Duodenal mucosa (tissue), 2 donors: ENCODE measurements around the gene SLC39A10.
"Not testable (repeated sequence)": the region's sequence is repeated elsewhere in the genome, so short reads cannot be mapped to it uniquely, and the experiment has no call there.

Experiments
- H3K27ac ChIP-seq: one replicate; pipeline ENCODE4 v1.7.0; 2013; ENCODE audit warnings: low read depth, low read length
- H3K27me3 ChIP-seq, 2 donors: one replicate each; pipeline ENCODE4 v1.7.0; 2013; ENCODE audit warnings: low read length in 2 of 2, control low read depth in 1 of 2; ENCODE audit not compliant: insufficient read depth in 2 of 2, control insufficient read depth in 1 of 2
- H3K36me3 ChIP-seq, 2 donors: one replicate each; pipeline ENCODE4 v1.7.0; 2013; ENCODE audit warnings: low read length in 2 of 2, control low read depth in 1 of 2; ENCODE audit not compliant: insufficient read depth in 2 of 2, control insufficient read depth in 1 of 2
- H3K4me1 ChIP-seq, 2 donors: one replicate each; pipeline ENCODE4 v1.7.0; 2013; ENCODE audit warnings: low read length in 2 of 2, control low read depth in 1 of 2; ENCODE audit not compliant: insufficient read depth in 2 of 2, control insufficient read depth in 1 of 2
- H3K4me3 ChIP-seq, 2 donors: one replicate each; pipeline ENCODE4 v1.7.0; 2013; ENCODE audit warnings: low read length in 2 of 2, low read depth in 1 of 2
- H3K9ac ChIP-seq, 2 donors: one replicate each; pipeline ENCODE4 v1.7.0; 2013; ENCODE audit warnings: low read length in 2 of 2, low read depth in 1 of 2
- H3K9me3 ChIP-seq, 2 donors: one replicate each; pipeline ENCODE4 v1.7.0; 2013; ENCODE audit warnings: low read length in 2 of 2, control low read depth in 1 of 2; ENCODE audit not compliant: control insufficient read depth in 1 of 2

The SLC39A10 gene

DNA sequence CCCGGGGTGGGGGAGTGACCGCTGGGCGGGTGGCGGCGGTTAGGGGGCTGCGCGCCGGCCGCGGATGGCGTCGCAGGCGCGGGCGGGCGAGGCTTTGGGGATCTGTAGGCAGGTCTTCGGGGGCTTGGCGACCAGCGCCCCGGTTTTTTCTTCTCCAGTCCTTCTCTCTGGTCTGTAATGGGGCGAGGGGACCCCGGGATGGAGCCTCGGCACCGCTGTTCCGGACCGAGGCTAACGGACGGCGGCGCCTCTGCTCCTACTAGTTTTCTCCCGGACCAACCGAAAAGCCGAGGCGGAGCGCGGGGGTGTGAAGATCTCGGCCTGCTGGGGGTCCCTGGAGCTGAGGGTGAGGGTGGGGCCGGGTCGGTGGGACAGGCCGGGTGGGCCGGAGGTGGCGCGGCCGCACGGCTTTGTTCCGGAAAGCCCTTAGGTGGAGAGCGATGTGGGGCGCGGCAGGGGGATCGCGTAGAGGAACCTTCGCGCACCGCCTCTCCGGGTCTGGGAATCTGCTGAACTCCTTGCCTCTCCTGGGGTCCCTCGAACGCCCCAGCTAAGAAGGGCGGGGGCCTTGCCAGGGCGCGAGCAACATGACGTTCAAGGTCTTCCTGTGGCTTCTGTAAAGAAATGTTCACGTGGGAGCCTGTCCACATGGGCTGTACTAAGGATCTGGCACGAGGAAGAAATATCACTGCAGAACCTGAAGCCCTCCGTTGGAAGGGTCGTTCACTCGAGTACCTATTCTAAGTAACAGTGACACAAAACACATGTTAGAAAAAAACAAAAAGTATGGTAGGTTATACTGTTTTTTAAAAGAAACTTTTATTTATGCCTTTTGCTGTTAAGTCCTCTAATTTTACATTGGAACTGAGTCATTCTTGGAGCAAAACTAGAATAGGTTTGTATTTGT lies 861 bp downstream of the SLC39A10 start:
- H3K4me3 ChIP-seq, result peak overlapping the region; percentile 83 to 85
- H3K9ac ChIP-seq, result peak overlapping the region; percentile 82 to 91
- H3K9me3 ChIP-seq, result no peaks in the 10 kb centered on the region
- H3K36me3 ChIP-seq, result no peaks in the 10 kb centered on the region
- H3K4me1 ChIP-seq, result peaks cover 31 to 42% of the 10 kb centered on the region in 2 donors
- H3K27me3 ChIP-seq, result no peaks in the 10 kb centered on the region
- H3K27ac ChIP-seq, result peak overlapping the region; percentile 92

DNA sequence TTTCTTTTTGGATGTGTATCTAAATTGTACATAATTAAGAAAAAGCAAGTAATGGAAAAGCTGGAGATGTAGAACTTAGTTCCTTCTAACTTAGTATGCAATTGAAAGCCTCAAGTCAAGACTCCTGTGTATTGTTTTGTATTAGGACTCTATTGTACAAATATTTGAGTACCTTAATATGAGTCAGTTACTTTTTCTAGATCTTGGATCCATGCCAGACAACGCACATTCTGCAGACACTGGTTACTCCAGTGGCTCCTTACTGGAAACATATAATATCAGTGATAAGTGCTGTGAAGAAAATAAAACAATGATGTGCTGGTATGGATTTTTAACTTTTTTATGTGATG lies 1.5 kb downstream of the SLC39A10 start:
- Histone ChIP-seq H3K9ac (peak overlapping the region; percentile 82 to 91), H3K27me3 (no peaks in the 10 kb centered on the region), H3K4me3 (peak overlapping the region; percentile 83 to 85), H3K27ac (peak overlapping the region; percentile 14), H3K36me3 (no peaks in the 10 kb centered on the region), H3K9me3 (no peaks in the 10 kb centered on the region), H3K4me1 (peaks cover 31 to 42% of the 10 kb centered on the region in 2 donors)

DNA sequence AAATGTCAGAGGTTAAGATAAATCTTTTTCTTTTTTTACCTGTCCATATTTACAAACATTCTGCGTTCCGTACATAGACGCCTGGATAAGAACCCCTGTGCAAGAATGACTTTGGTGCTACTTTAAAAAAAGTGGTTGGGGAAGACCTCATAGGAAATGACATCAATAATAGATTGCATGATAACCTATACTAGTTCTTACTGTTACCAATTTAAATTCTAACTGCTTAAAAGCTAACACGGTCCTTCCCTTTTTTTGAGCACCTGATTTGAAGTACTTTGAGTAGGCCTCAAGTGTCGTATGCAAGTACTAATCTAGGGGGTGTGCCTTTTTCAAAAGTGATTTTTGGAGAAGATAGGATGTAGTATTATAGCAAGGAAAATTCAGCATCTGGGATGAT lies 2.1 kb downstream of the SLC39A10 start:
- H3K4me1 ChIP-seq, result peaks cover 31 to 42% of the 10 kb centered on the region in 2 donors
- H3K9me3 ChIP-seq, result no peaks in the 10 kb centered on the region
- H3K4me3 ChIP-seq, result peak overlapping the region; percentile 83 to 85
- H3K27ac ChIP-seq, result no peak overlapping the region
- peak overlapping the region in 1 of 2 donors; percentile 82 for H3K9ac ChIP-seq
- H3K27me3 ChIP-seq, result no peaks in the 10 kb centered on the region
- H3K36me3 ChIP-seq, result no peaks in the 10 kb centered on the region

DNA sequence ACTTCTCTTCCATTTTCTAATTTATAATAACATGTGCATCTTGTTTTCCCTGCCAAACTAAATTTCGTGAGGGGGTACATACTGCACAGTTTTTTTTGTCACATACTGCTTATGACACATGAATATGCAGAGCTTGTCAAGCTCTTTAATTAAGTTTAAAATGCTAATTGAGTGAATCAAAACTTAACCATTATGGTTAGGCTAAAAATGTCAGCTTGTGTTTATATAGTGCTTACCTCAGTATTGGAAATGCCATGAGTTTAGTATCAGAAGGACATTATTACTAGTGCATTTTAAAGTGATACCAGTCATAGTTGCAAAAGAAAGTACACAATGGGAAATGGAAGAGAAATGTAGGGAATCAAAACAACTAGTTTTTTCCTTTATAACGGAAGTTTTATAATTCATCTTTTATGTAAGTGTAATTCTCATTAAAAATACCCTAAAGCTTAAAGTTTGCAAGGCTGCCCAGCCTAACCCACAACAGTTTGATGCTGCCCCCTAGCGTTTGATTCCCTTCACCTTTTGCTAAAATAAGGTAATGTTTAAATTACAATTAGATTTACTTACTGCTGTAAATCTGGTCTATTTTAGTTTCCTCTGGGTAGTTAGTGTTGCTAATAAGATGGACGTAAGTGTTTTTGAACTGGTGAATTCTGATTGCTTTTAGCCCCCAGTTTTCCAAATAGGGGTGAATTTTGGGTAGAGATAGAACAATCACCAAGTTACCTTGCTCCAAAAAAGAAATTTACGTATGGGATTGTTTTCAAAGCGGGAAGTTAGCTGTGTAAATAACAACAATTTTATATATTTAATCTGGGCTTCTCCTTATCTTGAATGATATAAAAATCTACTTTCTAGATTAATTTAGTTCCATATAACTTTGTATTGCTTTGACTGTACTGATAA lies 3.2 kb downstream of the SLC39A10 start:
- H3K9me3 ChIP-seq, result no peaks in the 10 kb centered on the region
- peak overlapping the region in 1 of 2 donors; percentile 83 for H3K4me3 ChIP-seq
- no peaks in the 10 kb centered on the region for H3K27me3 ChIP-seq
- peaks cover 27 to 36% of the 10 kb centered on the region in 2 donors for H3K4me1 ChIP-seq
- H3K36me3 ChIP-seq, result no peaks in the 10 kb centered on the region
- no peak overlapping the region for H3K27ac ChIP-seq
- peak overlapping the region in 1 of 2 donors; percentile 82 for H3K9ac ChIP-seq

DNA sequence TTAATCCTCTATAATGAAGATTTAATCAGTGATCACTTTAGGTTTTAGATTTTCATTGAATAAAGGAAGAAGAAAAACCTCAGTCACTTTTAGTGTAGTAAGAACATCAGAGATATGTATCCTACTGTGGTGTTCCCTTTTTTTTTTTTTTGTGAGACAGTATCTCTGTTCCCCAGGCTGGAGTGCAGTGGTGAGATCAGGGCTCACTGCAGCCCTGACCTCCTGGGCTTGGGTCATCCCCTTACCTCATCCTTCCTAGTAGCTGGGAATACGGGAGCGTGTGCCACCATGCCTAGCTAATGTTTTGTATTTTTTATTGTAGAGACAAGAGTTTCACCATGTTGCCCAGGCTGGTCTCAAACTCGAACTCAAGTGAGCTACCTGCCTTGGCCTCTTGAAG lies 5.1 kb downstream of the SLC39A10 start:
- Histone ChIP-seq H3K4me1 (peaks cover 14 to 23% of the 10 kb centered on the region in 2 donors), H3K27ac (no peak overlapping the region), H3K36me3 (no peaks in the 10 kb centered on the region), H3K4me3 (no peak overlapping the region), H3K9ac (no peak overlapping the region), H3K27me3 (no peaks in the 10 kb centered on the region), H3K9me3 (no peaks in the 10 kb centered on the region)

DNA sequence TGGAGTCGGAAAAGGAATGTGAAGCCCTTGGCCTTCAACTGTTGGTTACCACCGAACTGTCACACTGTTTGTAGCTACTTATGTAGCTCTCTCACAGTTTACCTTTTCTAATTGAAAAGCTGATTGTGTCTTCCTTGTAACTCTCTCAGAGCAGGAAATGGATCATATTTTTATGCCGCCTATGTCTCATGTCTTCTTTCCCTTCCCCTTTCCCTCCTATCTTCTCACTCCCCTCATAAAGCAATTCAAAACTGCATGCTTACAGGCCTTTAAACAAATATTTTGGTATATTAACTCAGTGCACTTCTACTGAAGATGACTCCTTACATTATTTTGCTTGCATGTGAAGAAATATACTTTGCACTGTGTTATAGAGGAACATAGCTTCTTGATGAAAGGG lies 6.0 kb downstream of the SLC39A10 start:
- H3K4me3 ChIP-seq, result no peak overlapping the region
- no peaks in the 10 kb centered on the region for H3K36me3 ChIP-seq
- no peak overlapping the region for H3K27ac ChIP-seq
- no peaks in the 10 kb centered on the region for H3K27me3 ChIP-seq
- no peak overlapping the region for H3K9ac ChIP-seq
- peaks cover 14 to 26% of the 10 kb centered on the region in 2 donors for H3K4me1 ChIP-seq
- no peaks in the 10 kb centered on the region for H3K9me3 ChIP-seq

DNA sequence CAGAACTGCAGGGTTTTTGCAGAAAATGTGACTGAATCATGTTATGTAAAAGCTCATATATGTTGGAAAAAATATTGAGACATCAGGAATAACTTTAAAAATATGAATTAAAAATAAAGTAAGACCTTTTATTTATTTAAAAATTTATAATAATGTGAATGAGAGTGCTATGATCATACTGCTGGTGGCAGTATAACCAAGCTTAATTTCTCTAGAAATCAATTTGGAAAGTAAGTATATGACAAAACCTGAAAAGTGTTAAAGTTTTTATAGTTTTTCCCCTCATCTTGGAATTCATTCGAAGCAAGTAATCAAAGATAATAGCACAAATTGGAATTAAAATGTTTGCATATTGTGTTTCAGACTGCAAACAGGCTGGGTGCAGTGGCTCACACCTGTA lies 7.5 kb downstream of the SLC39A10 start:
- H3K9ac ChIP-seq, result no peak overlapping the region
- no peaks in the 10 kb centered on the region for H3K27me3 ChIP-seq
- H3K36me3 ChIP-seq, result no peaks in the 10 kb centered on the region
- no peak overlapping the region for H3K4me3 ChIP-seq
- no peak overlapping the region for H3K27ac ChIP-seq
- no peaks in the 10 kb centered on the region for H3K9me3 ChIP-seq
- peaks cover 6 to 18% of the 10 kb centered on the region in 2 donors for H3K4me1 ChIP-seq

DNA sequence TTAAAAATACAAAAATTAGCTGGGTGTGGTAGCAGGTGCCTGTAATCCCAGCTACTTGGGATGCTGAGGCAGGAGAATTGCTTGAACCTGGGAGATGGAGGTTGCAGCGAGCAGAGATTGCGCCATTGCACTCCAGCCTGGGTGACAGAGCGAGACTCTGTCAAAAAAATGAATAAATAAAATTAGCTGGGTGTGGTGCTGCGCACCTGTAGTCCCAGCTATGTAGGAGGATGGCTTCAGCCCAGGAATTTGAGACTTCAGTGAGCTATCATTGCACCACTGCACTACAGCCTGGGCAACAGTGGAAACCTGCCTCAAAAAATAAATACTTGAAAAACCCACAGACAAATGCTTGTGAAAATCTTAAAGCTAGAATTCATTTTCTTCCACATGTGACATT lies 8.1 kb downstream of the SLC39A10 start:
- H3K9ac ChIP-seq, H3K9me3 ChIP-seq, H3K36me3 ChIP-seq, H3K27me3 ChIP-seq, H3K4me3 ChIP-seq, H3K27ac ChIP-seq: not testable (repeated sequence)
- peaks cover under 1 to 11% of the 10 kb centered on the region in 2 donors for H3K4me1 ChIP-seq

DNA sequence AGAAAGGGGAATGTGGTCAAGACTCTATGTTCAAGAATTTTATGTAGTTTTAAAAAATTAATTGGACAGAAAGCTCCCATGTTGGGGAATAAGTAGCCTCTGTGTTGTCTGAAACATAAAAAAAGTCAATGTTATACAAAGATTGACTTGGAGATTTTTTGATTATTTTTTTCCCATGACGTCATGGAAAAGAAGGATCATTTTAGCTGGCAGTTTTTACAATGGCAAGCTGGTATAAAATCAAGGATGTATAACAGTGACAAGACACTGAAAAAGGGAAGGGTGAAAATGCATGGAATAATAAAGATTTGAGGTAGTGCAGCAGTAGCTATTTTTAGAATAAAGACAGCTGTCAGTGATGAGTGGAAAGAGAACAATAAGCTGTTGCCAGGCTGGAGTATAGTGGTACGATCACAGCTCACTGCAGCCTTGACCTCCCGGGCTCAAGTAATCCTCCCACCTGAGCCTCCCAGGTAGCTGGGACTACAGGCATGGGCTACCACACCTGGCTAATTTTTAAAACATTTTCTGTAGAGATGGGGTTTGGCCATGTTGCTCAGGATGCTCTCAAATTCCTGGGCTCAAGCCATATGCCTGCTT lies 9.2 kb downstream of the SLC39A10 start:
- Histone ChIP-seq H3K9ac (no peak overlapping the region), H3K27ac (no peak overlapping the region)

DNA sequence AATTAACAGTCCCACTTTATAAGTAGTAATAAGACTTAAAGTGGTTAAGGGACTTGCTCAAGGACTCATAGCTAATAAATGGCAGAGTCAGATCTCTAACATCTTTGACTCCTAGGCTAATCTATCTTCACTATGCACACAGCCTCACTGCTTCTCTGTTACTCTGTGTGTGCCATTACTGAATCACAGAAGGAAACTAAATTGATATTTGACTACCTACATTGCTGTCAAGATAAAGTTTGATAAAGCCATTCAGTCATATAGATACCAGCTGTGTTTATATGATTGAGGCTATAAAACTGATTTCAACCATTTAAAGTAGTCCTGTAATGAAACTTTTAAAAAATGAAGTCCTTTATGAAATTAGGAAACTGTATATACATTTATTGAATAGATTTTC lies 10.9 kb downstream of the SLC39A10 start:
- H3K4me3 ChIP-seq, result no peak overlapping the region
- H3K9me3 ChIP-seq, result no peaks in the 10 kb centered on the region
- no peaks in the 10 kb centered on the region for H3K36me3 ChIP-seq
- H3K9ac ChIP-seq, result no peak overlapping the region
- no peak overlapping the region for H3K27ac ChIP-seq
- H3K27me3 ChIP-seq, result no peaks in the 10 kb centered on the region
- H3K4me1 ChIP-seq, result peaks cover 0 to 8% of the 10 kb centered on the region in 2 donors

More for the DNA sequence above, 9.2 kb downstream of the SLC39A10 start:
- Histone ChIP-seq H3K36me3 (no peaks in the 10 kb centered on the region), H3K27me3 (no peaks in the 10 kb centered on the region), H3K4me3 (no peak overlapping the region), H3K4me1 (peaks cover 0 to 8% of the 10 kb centered on the region in 2 donors), H3K9me3 (no peaks in the 10 kb centered on the region)
